Mononuclear cell (primary cell): ENCODE results near the gene OTUD6A. TPM values are rescaled to one million over a fixed set of nuclear protein-coding genes. Genes with fewer than 3 reads are reported as not detected.

ENCODE experiments used
- H3K27me3 ChIP-seq: 2 replicates; pipeline ENCODE4 v1.6.0; 2011; ENCODE audit warnings: low read length, control low read depth; ENCODE audit not compliant: insufficient read depth
- H3K4me1 ChIP-seq: 2 replicates; pipeline ENCODE4 v1.5.1; 2011; ENCODE audit warnings: mild to moderate bottlenecking, low read length, control low read depth; ENCODE audit not compliant: insufficient read depth
- H3K4me3 ChIP-seq: 2 replicates; pipeline ENCODE4 v1.5.1; 2011; ENCODE audit warnings: mild to moderate bottlenecking, low read length, moderate library complexity
- H3K9me3 ChIP-seq: 2 replicates; pipeline ENCODE4 v1.5.1; 2011; ENCODE audit warnings: low read depth, mild to moderate bottlenecking, control low read depth, low read length
- total RNA-seq: library from RNA; depleted of rRNA; stranded (reverse); fragments of >200 nt; gene quantifications from one replicate; pipeline ENCODE4 v1.2.3, GENCODE V29; 2012

Gene OTUD6A
- total RNA-seq, 1 donor: not detected

DNA sequence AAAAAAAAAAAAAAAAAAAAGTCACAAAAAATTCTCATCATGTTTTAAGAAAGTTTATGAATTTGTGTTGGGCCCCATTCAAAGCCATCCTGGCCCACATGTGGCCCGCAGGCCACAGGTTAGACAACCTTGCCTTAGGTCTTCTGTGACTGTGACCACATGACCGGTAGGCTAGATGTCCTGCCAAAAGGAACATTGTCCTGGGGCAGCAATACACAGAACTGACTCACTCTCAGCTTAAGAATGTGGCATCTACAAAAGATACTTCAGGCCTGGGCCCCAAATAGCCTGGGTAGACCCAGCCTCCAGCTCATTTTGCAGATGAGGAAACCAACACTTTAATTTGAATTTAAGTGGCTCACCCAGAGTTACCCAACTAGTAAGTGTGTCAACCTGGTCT is 22.5 kb upstream of the OTUD6A start:
- Histone ChIP-seq H3K27me3 (no peaks in the 10 kb centered on the region), H3K4me1 (no peaks in the 10 kb centered on the region), H3K4me3 (no peak overlapping the region), H3K9me3 (no peaks in the 10 kb centered on the region)

DNA sequence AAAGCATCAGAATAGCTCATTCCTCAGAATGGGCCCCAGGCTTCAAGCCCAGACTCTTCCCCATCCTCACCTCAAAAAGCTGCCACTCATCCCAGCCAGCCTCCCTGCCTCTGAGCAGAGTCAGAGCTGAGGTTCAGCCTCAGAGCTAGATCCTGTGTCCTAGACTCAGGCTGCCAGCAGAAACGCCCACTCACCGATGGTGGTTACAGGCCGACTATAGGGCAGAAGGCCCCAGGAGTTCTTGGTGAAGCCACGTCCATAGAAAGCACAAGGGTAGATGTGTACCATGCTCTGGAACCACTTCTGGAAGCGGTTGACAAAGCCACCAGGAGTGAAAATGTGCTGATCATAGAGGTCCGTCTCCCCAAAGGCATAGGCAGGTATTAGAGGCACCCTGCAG is 20.3 kb upstream of the OTUD6A start:
- Histone ChIP-seq H3K4me1 (no peaks in the 10 kb centered on the region), H3K4me3 (no peak overlapping the region), H3K27me3 (no peaks in the 10 kb centered on the region), H3K9me3 (no peaks in the 10 kb centered on the region)

GRCh38 chrX:70042399-70043371 is 19.6 kb upstream of the OTUD6A start:
- Histone ChIP-seq H3K9me3 (no peaks in the 10 kb centered on the region), H3K4me1 (no peaks in the 10 kb centered on the region), H3K4me3 (no peak overlapping the region), H3K27me3 (no peaks in the 10 kb centered on the region)

DNA sequence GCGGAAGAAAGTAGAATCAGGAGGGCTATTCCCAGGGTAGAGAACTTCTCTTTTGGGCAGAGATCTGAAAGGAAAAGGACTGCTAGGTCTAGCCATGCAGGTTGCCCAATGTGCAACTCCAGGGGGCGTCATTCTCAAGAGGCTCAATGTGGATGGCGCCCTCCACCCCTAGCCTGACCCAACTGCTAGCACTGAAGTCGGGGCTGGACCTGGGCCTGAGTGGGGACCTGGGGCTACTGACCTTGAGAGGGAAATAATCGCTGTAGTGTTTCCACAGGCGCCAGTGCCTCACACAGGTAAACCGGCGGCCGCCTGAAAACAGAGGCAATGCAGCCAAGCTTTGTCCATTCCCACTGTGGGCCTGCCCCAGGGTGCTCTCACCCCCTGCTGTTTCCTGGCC is 18.6 kb upstream of the OTUD6A start:
- no peaks in the 10 kb centered on the region for H3K9me3 ChIP-seq
- H3K4me3 ChIP-seq: no peak overlapping the region
- no peaks in the 10 kb centered on the region for H3K27me3 ChIP-seq
- no peaks in the 10 kb centered on the region for H3K4me1 ChIP-seq

DNA sequence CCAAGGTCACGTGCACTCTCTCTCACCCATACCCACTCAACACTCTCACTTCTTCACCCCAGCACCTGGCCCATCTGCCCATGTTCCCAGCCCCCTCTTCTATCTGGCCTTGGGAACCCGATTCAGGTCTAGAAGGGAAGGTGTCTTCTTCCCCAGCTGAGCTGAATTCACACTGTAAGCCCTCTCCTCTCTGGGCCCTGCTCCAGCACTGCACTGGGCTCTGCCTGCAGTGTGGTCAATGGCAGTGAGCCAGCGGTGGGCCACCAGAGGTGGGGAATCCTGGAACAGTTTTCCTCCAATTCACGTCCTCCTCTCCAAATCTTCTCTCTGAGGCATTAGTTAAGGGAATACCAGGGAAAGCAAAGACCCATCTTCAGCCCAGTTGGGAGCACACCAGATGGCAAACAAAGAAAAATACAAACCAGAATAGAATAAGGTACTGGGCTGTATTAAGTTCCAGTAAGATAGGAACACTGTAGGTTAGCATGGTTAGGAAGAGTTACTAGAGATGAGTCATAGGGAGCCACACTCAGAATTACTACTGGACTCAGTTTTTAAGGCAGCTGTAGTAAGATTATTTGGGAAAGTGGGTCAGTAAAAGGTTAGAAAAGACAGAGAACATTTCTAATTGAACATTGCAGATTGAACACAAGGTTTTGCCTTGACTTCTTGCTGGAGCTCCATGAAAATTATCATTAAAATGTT is 17.6 kb upstream of the OTUD6A start:
- Histone ChIP-seq H3K9me3 (no peaks in the 10 kb centered on the region), H3K4me1 (no peaks in the 10 kb centered on the region), H3K27me3 (no peaks in the 10 kb centered on the region), H3K4me3 (no peak overlapping the region)

DNA sequence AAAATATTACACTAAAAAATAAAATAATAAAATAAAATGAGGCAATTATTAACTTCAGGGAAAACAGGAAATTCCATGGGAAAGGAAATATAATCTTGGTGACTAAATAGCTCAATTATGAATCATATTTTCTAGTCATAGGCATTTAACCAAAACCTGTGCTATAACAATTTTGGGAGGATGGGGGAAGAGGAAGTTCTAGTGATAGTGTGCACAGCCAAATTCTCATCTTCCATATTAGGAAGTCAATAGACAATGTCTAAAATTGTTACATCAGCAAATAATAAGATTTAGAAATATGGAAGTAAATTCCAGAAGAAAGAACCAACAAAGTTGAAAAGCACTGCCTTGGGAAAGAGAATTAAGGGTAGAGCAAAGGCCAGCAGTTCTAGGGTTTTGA is 15.3 kb upstream of the OTUD6A start:
- H3K9me3 ChIP-seq: no peaks in the 10 kb centered on the region
- H3K27me3 ChIP-seq: no peaks in the 10 kb centered on the region
- no peaks in the 10 kb centered on the region for H3K4me1 ChIP-seq
- no peak overlapping the region for H3K4me3 ChIP-seq

DNA sequence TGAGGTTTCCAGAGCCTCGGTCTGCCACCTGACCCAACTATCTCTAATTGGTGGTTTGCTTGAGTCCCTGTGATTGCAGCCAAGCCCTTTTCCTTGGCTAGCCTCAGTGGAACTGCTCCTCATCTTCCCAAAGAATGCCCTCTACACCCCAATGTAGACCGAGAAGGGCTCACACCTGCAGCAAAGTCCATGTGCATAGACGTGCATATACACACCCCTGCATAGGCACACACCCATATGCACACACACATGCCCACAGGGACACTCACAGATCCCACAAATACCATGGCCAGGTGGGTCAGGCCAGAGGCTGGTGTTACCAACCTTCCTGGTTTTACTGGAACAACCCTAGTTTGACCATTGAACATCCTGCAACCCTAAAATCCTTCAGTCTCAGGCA is 12.9 kb upstream of the OTUD6A start:
- Histone ChIP-seq H3K4me1 (no peaks in the 10 kb centered on the region), H3K4me3 (no peak overlapping the region), H3K9me3 (no peaks in the 10 kb centered on the region), H3K27me3 (no peaks in the 10 kb centered on the region)

GRCh38 chrX:70049925-70050324 is 12.3 kb upstream of the OTUD6A start, which contains the start of gene AWAT2:
AWAT2 (minus strand) TSS chrX:70049938; CDS start chrX:70049932, 6 bp downstream.
- no peak within 1 kb of the TSS for H3K4me3 ChIP-seq
- H3K9me3 ChIP-seq: no peaks in the 10 kb centered on the region
- H3K4me1 ChIP-seq: no peaks in the 10 kb centered on the region
- H3K27me3 ChIP-seq: no peaks in the 10 kb centered on the region

DNA sequence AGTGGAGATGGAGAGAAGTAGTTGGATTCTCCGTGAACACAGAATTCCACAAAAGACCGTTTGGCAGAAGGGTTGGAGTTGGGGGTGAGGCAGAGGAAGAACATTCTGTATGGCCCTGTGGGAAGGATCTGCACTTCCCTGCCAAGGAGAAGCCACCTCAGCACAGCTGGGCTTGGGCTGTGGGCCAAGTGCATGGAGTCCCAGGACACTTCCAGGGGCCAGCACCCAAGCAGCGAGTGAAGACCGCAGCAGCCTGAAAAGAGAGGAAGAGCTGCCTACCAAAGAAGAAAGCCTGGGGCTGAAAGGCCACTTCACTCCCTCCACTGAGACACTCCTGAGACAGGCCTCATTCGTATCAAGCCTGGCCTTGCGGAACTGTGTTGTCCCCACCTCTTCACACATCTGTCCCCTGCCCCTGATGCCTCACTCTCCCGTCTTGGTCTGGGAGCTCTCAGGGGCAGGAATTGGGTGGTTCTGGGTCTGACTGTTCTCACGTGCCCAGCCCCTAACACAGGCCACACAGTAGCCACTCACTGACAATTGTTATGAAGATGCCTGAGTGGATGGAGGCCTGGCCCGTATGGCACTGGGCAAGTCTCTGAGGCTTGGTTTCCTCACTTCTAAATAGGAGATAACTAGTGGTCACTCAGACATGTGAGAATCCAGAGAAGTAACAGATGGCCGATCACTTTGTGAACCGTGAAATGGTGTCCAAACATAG is 9.2 kb upstream of the OTUD6A start:
- H3K4me1 ChIP-seq: no peaks in the 10 kb centered on the region
- no peaks in the 10 kb centered on the region for H3K27me3 ChIP-seq
- no peak overlapping the region for H3K4me3 ChIP-seq
- H3K9me3 ChIP-seq: no peaks in the 10 kb centered on the region

- H3K9me3 ChIP-seq: no peaks in the 10 kb centered on the region
- no peak overlapping the region for H3K4me3 ChIP-seq
- no peaks in the 10 kb centered on the region for H3K4me1 ChIP-seq
- H3K27me3 ChIP-seq: no peaks in the 10 kb centered on the region
Observed at GRCh38 chrX:70054391-70054790, 7.9 kb upstream of the OTUD6A start.

- no peaks in the 10 kb centered on the region for H3K9me3 ChIP-seq
- H3K4me1 ChIP-seq: no peaks in the 10 kb centered on the region
- no peak overlapping the region for H3K4me3 ChIP-seq
- H3K27me3 ChIP-seq: no peaks in the 10 kb centered on the region
Observed at GRCh38 chrX:70062961-70063550, 799 bp downstream of the OTUD6A start.

- no peak overlapping the region for H3K4me3 ChIP-seq
- no peaks in the 10 kb centered on the region for H3K9me3 ChIP-seq
- H3K27me3 ChIP-seq: no peaks in the 10 kb centered on the region
- H3K4me1 ChIP-seq: no peaks in the 10 kb centered on the region
Observed at GRCh38 chrX:70066646-70067045, 4.4 kb downstream of the OTUD6A start.

DNA sequence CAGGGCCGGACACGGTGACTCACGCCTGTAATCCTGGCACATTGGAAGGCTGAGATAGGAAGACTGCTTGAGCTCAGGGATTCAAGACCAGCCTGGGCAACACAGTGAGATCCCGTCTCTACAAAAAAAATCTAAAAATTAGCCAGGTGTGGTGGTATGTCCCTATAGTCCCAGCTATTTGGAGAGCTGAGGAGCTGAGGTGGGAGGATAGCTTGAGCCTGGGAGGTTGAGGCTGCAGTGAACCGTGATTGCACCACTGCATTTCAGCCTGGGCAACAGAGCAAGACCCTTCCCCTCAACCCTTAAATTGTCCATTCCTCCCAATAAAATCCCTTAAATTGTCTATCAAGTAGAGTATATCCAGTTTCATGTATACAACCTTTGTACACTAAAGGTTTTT is 17.0 kb downstream of the OTUD6A start:
- no peak overlapping the region for H3K4me3 ChIP-seq
- no peaks in the 10 kb centered on the region for H3K27me3 ChIP-seq
- no peaks in the 10 kb centered on the region for H3K9me3 ChIP-seq
- no peaks in the 10 kb centered on the region for H3K4me1 ChIP-seq

- no peaks in the 10 kb centered on the region for H3K9me3 ChIP-seq
- H3K4me3 ChIP-seq: no peak overlapping the region
Observed at GRCh38 chrX:70079870-70080269, 17.6 kb downstream of the OTUD6A start.

GRCh38 chrX:70082723-70083122 is 20.5 kb downstream of the OTUD6A start:
- no peaks in the 10 kb centered on the region for H3K4me1 ChIP-seq
- H3K9me3 ChIP-seq: no peaks in the 10 kb centered on the region
- H3K4me3 ChIP-seq: no peak overlapping the region
- no peaks in the 10 kb centered on the region for H3K27me3 ChIP-seq

More at GRCh38 chrX:70079870-70080269, 17.6 kb downstream of the OTUD6A start:
- Histone ChIP-seq H3K27me3 (no peaks in the 10 kb centered on the region), H3K4me1 (no peaks in the 10 kb centered on the region)
